Natural killer cell (primary cell): ENCODE results near the gene BCL2. TPM values are rescaled to one million over a fixed set of nuclear protein-coding genes. Genes with fewer than 3 reads are reported as not detected.

ENCODE experiments used
- ATAC-seq, 3 donors: fragments of 150-1000 bp in 2 of 3; fragments of 200-7000 bp in 1 of 3; cut with Tn5 transposase; 1 replicate in 1 of 3; 2 replicates in 2 of 3; pipeline ENCODE4 v1.10.0; 2021; ENCODE audit warnings: mild to moderate bottlenecking in 2 of 3, moderate library complexity in 2 of 3
- DNase-seq, 2 donors: peaks; one replicate each; pipeline versions ENCODE4 v3.0.0 to v3.0.0-alpha.2; 2013 to 2021; ENCODE audit warnings: mixed read lengths in 1 of 2
- H3K27ac ChIP-seq: one replicate; pipeline ENCODE4 v1.5.1; 2013; ENCODE audit warnings: mild to moderate bottlenecking, low read length
- H3K27me3 ChIP-seq: one replicate; pipeline ENCODE4 v1.6.1; 2013; ENCODE audit warnings: low read length; ENCODE audit not compliant: control insufficient read depth, insufficient read depth
- H3K36me3 ChIP-seq: one replicate; pipeline ENCODE4 v1.6.1; 2013; ENCODE audit warnings: low read length; ENCODE audit not compliant: control insufficient read depth, insufficient read depth
- H3K4me1 ChIP-seq: one replicate; pipeline ENCODE4 v1.6.1; 2013; ENCODE audit warnings: low read length; ENCODE audit not compliant: control insufficient read depth, insufficient read depth
- H3K4me3 ChIP-seq: one replicate; pipeline ENCODE4 v1.5.1; 2013; ENCODE audit warnings: low read length
- H3K9me3 ChIP-seq: one replicate; pipeline ENCODE4 v1.6.1; 2013; ENCODE audit warnings: low read length; ENCODE audit not compliant: control insufficient read depth, insufficient read depth
- H3K27ac Mint-ChIP-seq, 2 donors: one replicate each; pipeline ENCODE4 v1.8.0; 2022; ENCODE audit warnings: mild to moderate bottlenecking in 2 of 2, mixed read lengths in 2 of 2, moderate library complexity in 1 of 2
- H3K27me3 Mint-ChIP-seq, 2 donors: one replicate each; pipeline ENCODE4 v1.8.0; 2022; ENCODE audit warnings: low read depth in 2 of 2, mixed read lengths in 2 of 2
- H3K36me3 Mint-ChIP-seq: one replicate; pipeline ENCODE4 v1.8.0; 2022; ENCODE audit warnings: mixed read lengths
- H3K4me1 Mint-ChIP-seq, 2 donors: one replicate each; pipeline ENCODE4 v1.8.0; 2022; ENCODE audit warnings: mixed read lengths in 2 of 2
- H3K4me3 Mint-ChIP-seq: one replicate; pipeline ENCODE4 v1.8.0; 2022; ENCODE audit warnings: mild to moderate bottlenecking, moderate library complexity, mixed read lengths
- H3K9me3 Mint-ChIP-seq, 2 donors: one replicate each; pipeline ENCODE4 v1.8.0; 2022; ENCODE audit warnings: mixed read lengths in 2 of 2
- CTCF ChIP-seq: fragments of 200-600 bp; IDR thresholded peaks from one replicate; pipeline ENCODE4 v1.8.0; 2022; ENCODE audit warnings: antibody characterized with exemption
- WGBS: methylation state at CpG from one replicate; pipeline ENCODE4 v1.1.7; 2013; ENCODE audit warnings: missing lambda C conversion rate; ENCODE audit not compliant: insufficient coverage; 5-methylcytosine and 5-hydroxymethylcytosine counted together
- intact Hi-C: fragments of 100-400 bp; cut with micrococcal nuclease; formaldehyde crosslinking; loops from one replicate; pipeline ENCODE4 v1.14.2; 2022
- total RNA-seq, 4 donors: library from RNA; stranded (reverse); fragments of 120-200 nt in 1 of 4; gene quantifications; one replicate each; pipeline versions ENCODE4 v1.2.3 to v1.2.4, GENCODE V29; 2013 to 2022

BCL2 gene
- total RNA-seq, 3 donors from 2014 or later (not counting 1 experiment from before 2014, with no cell fraction given) = 28.2 to 64.2 (median 33.4) TPM

- WGBS = 93% methylated on average over 8 of the region's 11 CpGs
- Mint-ChIP-seq H3K27me3 (no peaks in the 10 kb centered on the region), H3K4me3 (no peak overlapping the region), H3K27ac (no peak overlapping the region), H3K36me3 (no peaks in the 10 kb centered on the region), H3K9me3 (no peaks in the 10 kb centered on the region), H3K4me1 (peaks cover 13 to 16% of the 10 kb centered on the region in 2 donors)
- ATAC-seq = no peak
- Histone ChIP-seq H3K27me3 (no peaks in the 10 kb centered on the region), H3K4me1 (peaks cover 8% of the 10 kb centered on the region), H3K4me3 (no peak overlapping the region), H3K9me3 (no peaks in the 10 kb centered on the region), H3K27ac (no peak overlapping the region), H3K36me3 (no peaks in the 10 kb centered on the region)
- no peak for TF ChIP-seq CTCF
- DNase-seq = no peak
- intact Hi-C loops = no loop called here
Measured at GRCh38 chr18:63325086-63325686, 5.6 kb upstream of the BCL2 start.

GRCh38 chr18:63322908-63323634 is 3.5 kb upstream of the BCL2 start:
- intact Hi-C loops = loop anchor here (1.0 kb wide), 3 partner anchors 116 to 307 kb away; no protein-coding TSS in a partner anchor
- no peaks in the 10 kb centered on the region for H3K36me3 Mint-ChIP-seq
- Histone ChIP-seq H3K4me1 (peaks cover 13% of the 10 kb centered on the region), H3K27ac (no peak overlapping the region), H3K9me3 (no peaks in the 10 kb centered on the region), H3K27me3 (no peaks in the 10 kb centered on the region), H3K4me3 (no peak overlapping the region), H3K36me3 (no peaks in the 10 kb centered on the region)
- 26% methylated on average over 6 of the region's 8 CpGs for WGBS
- peak; percentile 85 for TF ChIP-seq CTCF
- ATAC-seq (no peak), DNase-seq (peak; percentile 27 to 85)
- no peaks in the 10 kb centered on the region for H3K27me3 Mint-ChIP-seq
- peak overlapping the region in 1 of 2 donors; percentile 4 for H3K27ac Mint-ChIP-seq
- peaks cover 24 to 28% of the 10 kb centered on the region in 2 donors for H3K4me1 Mint-ChIP-seq
- H3K9me3 Mint-ChIP-seq = no peaks in the 10 kb centered on the region
- peak overlapping the region; percentile 56 for H3K4me3 Mint-ChIP-seq

GRCh38 chr18:63322206-63322605 is 2.6 kb upstream of the BCL2 start:
- ATAC-seq = no peak
- no peak overlapping the region for H3K4me3 ChIP-seq
- peak overlapping the region in 1 of 2 donors; percentile 18 for H3K27ac Mint-ChIP-seq
- no peaks in the 10 kb centered on the region for H3K36me3 Mint-ChIP-seq
- no peaks in the 10 kb centered on the region for H3K27me3 ChIP-seq
- H3K4me3 Mint-ChIP-seq = peak overlapping the region; percentile 52
- H3K4me1 ChIP-seq = peaks cover 21% of the 10 kb centered on the region
- no peaks in the 10 kb centered on the region for H3K9me3 ChIP-seq
- no peak for DNase-seq
- intact Hi-C loops = no loop called here
- H3K9me3 Mint-ChIP-seq = no peaks in the 10 kb centered on the region
- no peak for TF ChIP-seq CTCF
- no peaks in the 10 kb centered on the region for H3K36me3 ChIP-seq
- H3K4me1 Mint-ChIP-seq = peaks cover 33 to 37% of the 10 kb centered on the region in 2 donors
- no peak overlapping the region for H3K27ac ChIP-seq
- no peaks in the 10 kb centered on the region for H3K27me3 Mint-ChIP-seq
- 64% methylated on average over 1 of the region's 4 CpGs for WGBS
